ENCODE data around the gene TRIM66.

TRIM66 gene

GRCh38 chr11:8614497-8614896 lies 68.0 kb downstream of the TRIM66 start:
- no peak for DNase-seq (ENCODE audit: low read depth in 1 of 2, low spot score in 1 of 2)

GRCh38 chr11:8613036-8613435 lies 69.4 kb downstream of the TRIM66 start:
- no peak for DNase-seq (ENCODE audit: low read depth in 1 of 2, low spot score in 1 of 2)

DNA sequence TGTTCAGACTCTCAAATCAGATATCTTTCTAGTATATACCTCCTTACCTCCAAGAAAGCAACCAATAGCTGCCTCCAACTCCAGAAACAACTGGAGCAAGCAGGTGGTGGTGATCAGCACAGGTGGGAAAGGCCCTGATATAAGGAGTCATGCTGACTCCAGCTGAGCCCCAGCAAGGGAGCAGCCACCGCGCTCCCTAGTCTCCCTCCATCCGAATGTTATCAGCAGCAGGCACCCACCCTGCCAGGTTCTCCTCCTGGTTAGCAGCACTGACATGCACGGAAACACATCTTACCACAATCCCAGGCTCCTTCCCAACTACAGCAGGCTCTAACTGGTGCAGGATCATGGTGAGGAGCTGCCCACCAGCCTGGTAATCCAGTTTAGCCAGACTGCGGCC lies 69.9 kb downstream of the TRIM66 start:
- no peak for DNase-seq (ENCODE audit: low read depth in 1 of 2, low spot score in 1 of 2)

- DNase-seq (ENCODE audit: low read depth in 1 of 2, low spot score in 1 of 2): no peak
These were observed 71.8 kb downstream of the TRIM66 start for GRCh38 chr11:8610532-8611116.

- DNase-seq (ENCODE audit: low read depth in 1 of 2, low spot score in 1 of 2): no peak
These were observed 73.8 kb downstream of the TRIM66 start for GRCh38 chr11:8608652-8609051.

DNA sequence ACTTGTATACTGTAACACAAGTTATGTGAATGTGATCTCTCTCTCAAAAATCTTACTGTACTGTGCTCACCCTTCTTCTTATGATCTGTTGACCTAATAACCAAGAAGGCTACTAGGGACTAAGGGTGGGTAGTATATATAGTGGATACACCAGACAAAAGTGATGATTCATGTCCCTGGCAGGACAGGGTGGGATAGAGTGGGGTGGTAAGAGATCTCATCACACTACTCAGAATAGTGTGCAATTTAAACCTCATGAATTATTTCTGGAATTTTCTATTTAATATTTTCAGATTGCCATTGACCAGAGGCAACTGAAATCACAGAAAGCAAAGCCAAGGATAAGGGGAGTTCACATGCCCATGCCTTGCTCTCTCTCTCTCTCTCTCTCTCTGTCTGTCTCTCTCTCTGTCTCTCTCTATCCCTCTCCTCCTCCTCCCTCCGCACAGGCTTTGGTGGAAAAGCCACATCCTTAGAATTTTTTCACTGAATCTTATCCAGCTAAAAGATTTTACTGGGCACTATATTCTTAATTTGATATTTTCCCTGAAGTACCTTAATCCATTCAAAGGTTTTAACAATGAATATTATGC lies 76.4 kb downstream of the TRIM66 start:
- no peak for DNase-seq (ENCODE audit: low read depth in 1 of 2, low spot score in 1 of 2)

DNA sequence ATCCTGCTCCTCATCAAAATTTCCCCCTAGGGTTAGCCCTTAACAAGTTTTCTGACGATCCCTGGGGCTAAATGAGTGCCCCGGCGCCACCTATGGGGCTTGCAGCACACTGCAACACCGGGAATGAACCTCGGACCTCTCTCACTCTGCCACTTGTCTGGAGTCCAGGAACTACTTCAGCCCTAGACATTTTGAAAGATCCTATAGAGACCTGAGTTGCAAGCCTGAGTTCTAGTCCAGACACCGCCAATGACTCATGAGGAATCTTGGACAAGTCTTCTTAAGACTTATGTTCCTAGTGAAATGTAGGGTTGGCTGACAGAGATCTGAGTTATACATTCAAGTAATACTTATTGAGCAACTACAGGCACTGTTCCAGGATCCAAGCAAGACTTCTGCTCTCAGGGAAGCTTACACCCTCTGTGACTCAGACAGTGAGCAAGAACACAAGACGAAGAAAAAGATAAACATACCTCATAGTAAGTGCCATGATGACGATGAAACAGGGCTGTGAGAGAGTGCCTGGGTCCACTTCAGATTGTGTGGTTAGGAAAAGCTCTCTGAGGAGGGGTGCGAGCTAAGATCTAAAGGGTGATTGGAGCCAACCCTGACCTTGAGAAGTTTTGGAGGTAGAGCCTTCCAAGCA lies 78.3 kb downstream of the TRIM66 start:
- no peak for DNase-seq (ENCODE audit: low read depth in 1 of 2, low spot score in 1 of 2)

GRCh38 chr11:8603696-8604077 lies 78.8 kb downstream of the TRIM66 start:
- DNase-seq (ENCODE audit: low read depth in 1 of 2, low spot score in 1 of 2): no peak

GRCh38 chr11:8601376-8602133 lies 80.9 kb downstream of the TRIM66 start:
- DNase-seq (ENCODE audit: low read depth in 1 of 2, low spot score in 1 of 2): no peak

DNA sequence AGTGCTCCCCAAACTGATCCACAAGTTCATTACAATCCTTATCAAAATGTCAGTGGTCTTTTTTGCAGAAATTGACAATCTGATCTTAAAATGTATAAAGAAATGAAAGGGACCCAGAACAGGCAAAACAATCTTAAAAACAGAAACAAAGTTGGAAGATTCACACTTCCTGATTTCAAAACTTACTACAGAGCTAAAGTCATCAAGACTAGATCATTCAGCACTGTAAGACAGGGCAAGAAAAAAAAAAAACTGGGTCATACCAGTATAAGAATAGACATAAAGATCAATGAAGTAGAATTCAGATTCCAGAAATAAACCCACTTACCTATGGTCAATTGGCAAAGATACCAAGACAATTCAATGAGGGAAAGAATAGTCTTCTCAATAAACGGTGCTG lies 84.0 kb downstream of the TRIM66 start:
- no peak for DNase-seq (ENCODE audit: low read depth in 1 of 2, low spot score in 1 of 2)

DNA sequence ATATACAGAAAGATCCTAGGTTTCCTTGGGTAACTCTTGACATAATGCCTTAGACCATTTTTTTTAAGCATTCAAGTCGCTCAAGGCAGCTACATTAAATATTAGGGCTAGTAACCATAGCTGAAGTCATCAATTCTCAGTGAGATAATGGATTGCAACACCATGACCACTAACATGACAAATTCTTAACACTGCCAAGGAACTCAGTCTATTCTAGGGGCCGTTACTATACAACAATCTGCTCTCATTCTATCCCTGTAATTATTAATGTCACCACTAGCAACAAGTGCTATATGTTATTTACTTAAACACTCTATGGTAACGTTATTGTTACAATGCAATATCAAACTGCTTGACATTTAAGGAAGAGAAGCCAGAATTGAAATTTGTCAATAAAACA lies 85.3 kb downstream of the TRIM66 start:
- DNase-seq (ENCODE audit: low read depth in 1 of 2, low spot score in 1 of 2): no peak

GRCh38 chr11:8596504-8597046 lies 85.9 kb downstream of the TRIM66 start:
- no peak for DNase-seq (ENCODE audit: low read depth in 1 of 2, low spot score in 1 of 2)

DNA sequence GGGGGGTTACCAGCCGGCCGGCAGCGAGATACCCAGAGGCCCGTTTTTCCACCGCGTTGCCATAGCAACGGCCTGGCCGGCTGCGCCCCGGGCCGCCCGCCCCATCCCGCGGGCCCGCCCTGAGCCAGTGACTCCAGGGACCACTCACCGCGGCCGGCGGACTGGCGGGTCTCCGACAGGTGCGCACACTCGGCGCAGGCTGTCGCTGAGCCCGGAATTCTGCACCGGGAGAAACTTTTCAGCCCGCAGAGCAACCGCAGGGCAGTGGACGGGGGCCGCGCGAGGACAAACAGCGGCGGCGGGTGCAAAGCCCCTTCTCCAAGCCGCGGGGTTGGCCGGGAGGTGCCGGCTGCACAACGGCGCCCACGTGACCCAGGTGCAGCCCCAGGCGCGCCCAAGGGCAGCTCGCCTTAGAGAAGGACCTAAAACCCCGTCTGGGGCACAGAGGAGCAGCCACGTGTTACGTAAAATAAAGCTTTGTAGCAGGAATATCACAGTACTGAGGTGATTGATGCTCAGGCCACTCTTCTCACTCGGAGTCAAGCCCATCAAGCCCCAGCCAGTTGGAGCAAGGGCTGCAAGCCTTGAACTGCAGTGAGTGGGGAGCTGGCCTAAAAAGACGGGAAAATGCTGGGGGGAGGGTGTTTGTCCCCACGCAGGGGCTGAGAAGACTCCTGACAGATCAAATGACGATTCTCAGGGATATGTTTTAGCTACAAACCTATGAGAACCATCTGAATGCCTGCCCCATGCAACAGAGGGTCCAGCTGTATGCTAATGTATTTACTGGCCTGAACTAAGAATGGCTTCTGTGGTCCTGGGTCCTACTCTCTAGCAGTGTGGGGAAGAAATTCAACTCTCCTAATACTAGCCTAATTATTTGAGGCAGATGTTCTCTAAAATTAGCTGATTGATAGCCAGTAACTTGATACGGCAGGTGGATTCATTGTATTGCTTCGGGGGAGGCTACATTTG lies 88.2 kb downstream of the TRIM66 start, which contains the start of gene STK33:
Gene STK33 (minus strand): TSS at position 294 of the 975 bp plus-strand sequence. CDS start 119,323 bp downstream, outside the sequence.
- no peak for DNase-seq (ENCODE audit: low read depth in 1 of 2, low spot score in 1 of 2)

DNA sequence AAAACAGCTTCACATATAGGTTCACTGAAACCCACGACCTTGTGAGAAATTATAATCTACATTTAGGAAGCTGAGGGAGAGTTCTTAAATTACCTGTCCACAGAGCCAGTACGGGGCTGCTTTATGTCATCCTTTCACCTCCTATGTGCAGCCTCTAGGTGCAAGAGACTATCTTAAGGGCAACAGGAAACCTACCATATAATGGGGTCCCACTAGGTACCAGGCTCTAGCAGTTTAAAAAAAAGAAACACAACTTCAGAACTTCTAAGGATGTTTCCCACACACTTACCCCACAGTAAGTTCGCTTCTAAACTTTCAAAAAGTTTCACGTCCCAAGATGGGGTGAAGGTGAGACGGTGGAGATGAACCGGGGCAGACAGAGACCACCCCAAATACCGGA lies 89.0 kb downstream of the TRIM66 start:
- DNase-seq (ENCODE audit: low read depth in 1 of 2, low spot score in 1 of 2): no peak

GRCh38 chr11:8587915-8588314 lies 94.5 kb downstream of the TRIM66 start:
- no peak for DNase-seq (ENCODE audit: low read depth in 1 of 2, low spot score in 1 of 2)

DNA sequence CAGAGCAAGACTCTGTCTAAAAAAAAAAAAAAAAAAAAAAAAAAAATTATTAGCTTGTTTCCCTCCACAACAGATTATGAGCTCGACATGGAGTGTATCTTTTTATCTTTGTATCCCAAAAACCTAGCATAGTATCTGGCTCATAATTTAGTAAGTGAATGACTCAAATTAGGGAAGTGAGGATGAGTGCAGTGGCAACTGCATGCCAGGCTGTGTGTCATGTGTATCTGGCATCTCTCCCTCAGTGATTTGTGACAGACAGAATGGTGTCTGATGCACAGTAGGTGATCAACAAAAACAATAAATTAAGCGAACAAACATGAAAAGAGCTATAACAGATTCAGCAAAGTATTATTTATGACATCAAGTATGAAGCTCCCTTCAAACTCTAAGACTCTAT lies 95.7 kb downstream of the TRIM66 start:
- DNase-seq (ENCODE audit: low read depth in 1 of 2, low spot score in 1 of 2): no peak

DNA sequence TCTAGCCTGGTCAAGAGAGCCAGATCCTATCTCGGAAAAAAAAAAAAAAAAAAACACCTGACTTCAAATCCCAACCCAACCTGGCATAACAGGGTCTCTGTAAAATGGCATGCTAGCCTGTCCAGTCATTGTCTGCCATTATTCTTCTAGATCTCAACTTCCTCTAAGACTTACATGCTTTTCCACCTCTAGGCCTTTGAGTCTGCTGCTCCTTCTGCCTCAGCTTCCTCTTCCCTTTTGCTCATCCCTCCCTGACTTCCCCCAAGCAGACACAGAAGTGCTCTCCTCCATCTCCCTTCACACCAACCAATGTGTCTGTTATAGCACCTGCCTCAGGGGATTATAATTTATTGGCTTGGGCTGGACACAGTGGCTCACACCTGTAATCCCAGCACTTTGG lies 96.3 kb downstream of the TRIM66 start:
- no peak for DNase-seq (ENCODE audit: low read depth in 1 of 2, low spot score in 1 of 2)

DNA sequence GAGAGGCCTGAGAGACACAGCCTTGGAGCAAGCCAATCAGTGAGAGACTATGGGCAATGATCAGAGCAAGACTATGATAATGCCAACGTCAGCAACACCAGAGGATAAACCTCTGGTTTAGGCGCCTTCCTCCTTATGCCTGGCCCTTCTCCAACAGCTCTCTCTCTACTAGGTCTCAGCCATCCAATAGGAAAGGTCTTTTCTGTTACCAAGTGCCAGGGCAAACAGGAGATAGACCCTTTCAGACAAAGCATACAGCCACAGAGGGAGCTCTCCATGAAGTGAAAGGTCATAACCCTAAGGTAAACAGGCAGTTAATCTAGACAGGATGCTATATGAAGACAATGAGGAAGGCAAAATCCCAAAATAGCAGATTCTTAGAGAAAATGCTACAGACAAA lies 98.0 kb downstream of the TRIM66 start:
- no peak for DNase-seq (ENCODE audit: low read depth in 1 of 2, low spot score in 1 of 2)

DNA sequence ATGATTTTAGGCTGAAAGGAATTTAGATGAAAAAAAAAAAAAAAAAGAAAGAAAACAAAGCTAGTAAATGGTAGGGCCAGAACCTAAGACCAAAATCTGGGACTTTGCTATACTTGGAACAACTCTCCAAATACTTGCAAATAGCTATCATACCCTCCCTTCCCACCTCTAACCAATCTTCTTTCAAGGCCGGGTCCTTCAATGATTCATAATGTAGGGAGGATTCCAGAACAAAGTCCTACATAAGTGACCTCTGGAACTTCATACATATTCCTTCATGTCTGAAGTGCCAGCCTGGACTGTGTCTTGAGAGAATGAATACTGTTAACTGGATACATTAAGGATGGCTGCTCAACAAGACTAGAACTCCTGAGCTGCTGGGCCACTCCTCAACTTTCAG lies 98.4 kb downstream of the TRIM66 start:
- DNase-seq (ENCODE audit: low read depth in 1 of 2, low spot score in 1 of 2): no peak

DNA sequence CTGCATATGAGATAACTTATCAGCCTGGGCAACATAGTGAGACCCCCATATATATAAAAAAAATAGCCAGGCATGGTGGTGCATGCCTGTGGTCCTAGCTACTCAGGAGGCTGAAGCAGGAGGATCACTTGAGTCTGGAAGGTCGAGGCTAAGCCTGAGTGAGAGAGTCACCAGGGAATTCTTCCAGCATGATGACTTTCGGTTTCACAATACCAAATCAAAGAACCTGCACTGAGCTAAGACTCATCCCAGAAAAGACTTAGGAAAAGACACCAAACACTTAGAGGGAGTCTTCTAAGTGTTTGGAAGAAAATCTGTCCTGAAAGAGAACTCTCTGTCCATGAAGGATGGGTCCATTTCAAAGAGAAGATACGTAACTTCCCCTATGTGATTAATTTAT lies 101.2 kb downstream of the TRIM66 start:
- DNase-seq (ENCODE audit: low read depth in 1 of 2, low spot score in 1 of 2): no peak

All from activated T-helper 1 cell treated with anti-CD3 and anti-CD28 coated beads, Interleukin-2, amount 50 U/mL, for 16 hours (primary cell).